ENCODE data around the gene ZNF575.

ZNF575 gene

DNA sequence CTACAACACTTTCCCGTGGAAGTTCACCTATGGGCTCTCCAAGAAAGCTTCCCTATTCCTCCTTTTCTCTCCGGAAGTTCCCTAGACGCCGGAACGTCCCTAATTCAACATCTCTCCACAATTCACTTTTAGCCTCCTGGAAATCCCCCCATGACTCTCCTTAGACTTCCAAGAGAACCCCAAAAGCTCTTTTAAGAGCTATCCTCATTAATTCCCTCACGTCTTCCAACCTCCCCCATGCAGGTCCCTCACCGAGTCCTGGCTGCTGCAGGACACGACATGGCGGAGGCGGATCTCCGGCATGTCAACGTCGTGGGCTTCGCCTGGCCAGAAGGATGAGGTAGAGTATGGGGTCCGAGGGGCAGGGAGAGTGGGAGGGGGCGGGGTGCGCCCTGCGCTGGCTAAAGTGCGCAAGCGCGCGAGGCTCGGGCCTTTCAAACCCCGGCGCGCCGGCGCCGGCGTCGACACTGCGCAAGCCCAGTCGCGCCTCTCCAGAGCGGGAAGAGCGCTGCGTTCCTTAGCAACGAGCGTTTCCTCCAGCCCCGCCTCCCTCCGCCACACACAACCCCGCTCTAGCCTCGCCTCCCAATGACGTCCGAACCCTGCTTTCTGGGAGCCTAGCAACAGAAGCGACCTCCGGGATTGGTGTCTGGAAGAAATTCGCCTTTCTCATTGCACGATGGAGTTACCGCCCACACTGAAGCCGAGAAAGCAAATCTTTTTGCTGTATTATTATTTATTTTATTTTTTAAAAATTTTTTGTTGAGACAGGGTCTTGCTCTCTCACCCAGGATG is 42.4 kb downstream of the ZNF575 start, which contains the start of the genes PINLYP and XRCC1:
TSS of gene PINLYP (plus strand) at position 646 of the 795 bp plus-strand sequence. CDS start 1,391 bp downstream, outside the sequence.
TSS of gene XRCC1 (minus strand) at position 372 of the 795 bp plus-strand sequence. CDS start at position 303, 69 bp downstream.
- DNase-seq, result peak; percentile 93

DNA sequence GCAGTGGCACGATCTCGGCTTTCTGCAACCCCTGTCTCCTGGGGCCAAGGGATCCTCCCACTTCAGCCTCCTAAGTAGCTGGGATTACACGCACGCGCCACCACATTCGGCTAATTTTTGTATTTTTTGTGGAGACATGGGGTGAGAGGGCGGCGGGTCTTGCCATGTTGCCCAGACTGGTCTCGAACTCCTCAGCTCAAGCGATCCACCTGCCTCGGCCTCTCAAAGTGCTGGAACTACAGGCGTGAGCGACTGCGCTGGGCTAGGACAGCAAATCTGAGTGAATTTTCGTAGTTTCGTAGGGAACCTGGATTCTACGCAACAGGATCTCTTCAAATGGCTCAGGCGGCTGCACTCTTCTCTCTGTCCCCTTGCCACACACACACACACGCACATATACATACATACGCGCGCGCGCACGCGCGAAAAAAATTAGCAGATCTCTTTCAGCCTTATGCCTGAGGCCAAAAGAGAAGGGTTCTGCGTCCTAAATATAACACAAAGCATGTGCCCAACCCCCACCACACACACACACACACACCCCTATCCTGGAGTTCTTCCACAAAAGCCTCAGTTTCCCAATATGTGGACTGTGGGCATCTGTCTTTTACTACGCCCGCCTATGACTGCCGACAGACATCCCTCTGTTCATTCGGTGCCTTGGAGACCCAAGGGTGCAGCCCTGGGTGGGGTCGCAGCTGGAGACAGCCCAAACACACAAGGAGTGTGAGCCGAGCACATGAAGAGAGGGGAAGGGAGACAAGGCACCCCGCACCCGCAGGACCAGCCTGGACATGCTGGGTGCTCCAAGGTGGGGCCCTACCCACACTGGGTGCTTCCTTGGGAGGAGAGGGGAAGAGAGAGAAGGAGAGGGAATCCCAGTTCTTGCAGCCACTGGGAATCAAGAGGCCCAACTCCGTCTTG is 43.2 kb downstream of the ZNF575 start:
- no peak for DNase-seq

DNA sequence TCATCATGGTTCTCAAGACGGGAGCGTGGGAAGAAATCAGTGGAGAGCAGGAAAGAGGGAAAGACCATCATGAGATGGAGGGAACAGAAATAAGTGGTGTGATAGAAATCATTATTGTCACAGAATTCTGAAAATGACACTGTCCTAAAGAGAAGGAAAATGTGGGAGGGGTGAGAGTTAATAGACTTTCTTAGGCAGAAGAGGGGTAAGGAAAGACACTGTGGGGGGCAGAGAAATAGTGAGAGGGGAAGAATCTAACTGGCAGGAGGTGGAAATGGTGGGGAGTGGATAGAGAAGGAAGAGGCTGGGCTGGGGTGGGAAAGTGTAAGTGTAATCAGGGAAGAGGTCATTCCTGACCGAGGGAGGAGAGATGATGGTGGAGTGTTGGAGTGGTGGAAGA is 45.8 kb downstream of the ZNF575 start:
- DNase-seq, result no peak

DNA sequence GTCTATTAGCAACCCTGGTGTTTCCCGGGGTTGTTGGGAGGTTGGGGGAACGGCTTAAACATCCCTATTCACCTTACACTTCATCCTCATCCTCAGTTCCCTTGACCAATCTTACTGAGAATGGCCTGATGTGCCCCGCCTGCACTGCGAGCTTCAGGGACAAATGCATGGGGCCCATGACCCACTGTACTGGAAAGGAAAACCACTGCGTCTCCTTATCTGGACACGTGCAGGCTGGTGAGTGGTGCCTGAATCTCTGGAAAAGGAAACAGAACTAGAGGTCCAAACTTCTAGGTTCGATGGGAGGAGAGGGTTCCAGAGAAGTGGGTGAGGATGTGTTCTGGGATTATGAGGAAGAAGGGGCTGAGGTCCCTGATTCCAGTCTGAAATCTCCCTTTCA is 48.5 kb downstream of the ZNF575 start:
- no peak for DNase-seq

DNA sequence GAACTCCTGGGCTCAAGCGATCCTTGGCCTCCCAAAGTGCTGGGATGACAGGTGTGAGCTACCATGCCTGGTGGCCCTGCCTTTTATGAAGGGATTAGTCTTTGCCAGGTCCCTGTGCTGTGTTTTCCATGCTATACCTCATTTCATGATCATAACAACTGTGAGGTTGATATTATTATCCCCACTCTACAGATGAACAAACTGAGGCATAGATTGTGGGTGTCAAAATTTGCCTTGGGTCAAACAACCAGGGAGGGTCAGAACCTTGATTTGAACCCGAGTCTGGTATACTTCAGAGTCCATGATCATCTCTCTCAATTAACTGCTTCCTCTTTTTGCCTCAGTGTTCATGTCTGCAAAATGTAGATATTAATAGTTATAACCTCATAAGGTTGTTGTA is 49.5 kb downstream of the ZNF575 start:
- DNase-seq, result no peak

DNA sequence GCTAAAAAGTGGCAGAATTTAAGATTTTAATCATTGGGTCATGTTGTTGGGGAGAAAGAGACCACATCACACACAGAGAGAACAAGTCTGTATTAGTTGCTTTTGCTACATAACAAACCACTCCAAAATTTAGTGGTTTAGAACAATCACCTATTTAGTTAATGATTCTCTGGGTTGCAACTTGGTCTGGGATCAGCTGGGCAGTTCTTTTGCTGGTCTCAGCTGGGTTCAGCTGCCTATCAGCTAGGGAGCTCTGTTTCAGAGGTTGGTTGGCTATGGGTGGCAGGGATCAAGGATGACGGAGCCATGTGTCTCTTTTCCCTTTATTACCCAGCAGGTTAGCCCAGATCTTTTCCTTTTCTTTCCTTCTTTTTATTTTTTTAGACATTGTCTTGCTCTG is 51.5 kb downstream of the ZNF575 start:
- DNase-seq, result no peak

Data from NCI-H2081 treated with DMSO at 0.1 percent for 48 hours (cell line).